K562 (cell line): ENCODE results near the gene SCARF2. TPM values are rescaled to one million over a fixed set of nuclear protein-coding genes. Genes with fewer than 3 reads are reported as not detected.
A peak's percentile ranks its signal among the peaks of the same experiment; 100 is the strongest.

Experiments used
- ATAC-seq: fragments of 200-7000 bp; cut with Tn5 transposase; 3 replicates; pipeline ENCODE4 v1.9.1; 2020; ENCODE audit warnings: moderate library complexity
- BruUV-seq: library from RNA; stranded (reverse); fragments of 400-500 nt; replicated peaks from 2 replicates; lab custom pipeline; 2021; lab: Mats Ljungman, UMichigan
- CTCF ChIA-PET: fragments of 300-600 bp; formaldehyde crosslinking; extraction: SDS; loops from one replicate; lab custom pipeline; 2021; ENCODE audit warnings: low intra/inter-chr PET ratio; lab: Yijun Ruan, JAX
- POLR2A ChIA-PET: fragments of 300-600, 350-650 bp; sonication (Branson Sonifier 250); formaldehyde crosslinking; extraction: SDS; loops from one replicate; lab custom pipeline; 2021; ENCODE audit warnings: antibody characterized with exemption, inconsistent platforms; lab: Yijun Ruan, JAX
- DNase-seq, 4 experiments: peaks; one replicate each; pipeline versions ENCODE4 v3.0.0 to v3.0.0-alpha.2; 2011 to 2018; ENCODE audit warnings: low spot score in 3 of 4, mixed read lengths in 3 of 4; ENCODE audit errors: extremely low read depth in 1 of 4
- FAIRE-seq: peaks from 2 replicates; lab custom pipeline; 2011; peaks lifted over from hg19 to GRCh38; lab: Jason Lieb, UNC
- H2AFZ ChIP-seq: 2 replicates; pipeline ENCODE4 v1.6.0; 2011; ENCODE audit warnings: low read depth, low read length, control low read depth, inconsistent platforms
- H3K27ac ChIP-seq: fragments of 200-600 bp; 3 replicates; pipeline ENCODE4 v1.8.0; 2011; ENCODE audit warnings: low read depth, mild to moderate bottlenecking, control low read depth, inconsistent platforms, low read length, moderate library complexity, mixed read lengths; ENCODE audit errors: extremely low read depth
- H3K27me3 ChIP-seq, 2 experiments: fragments of 300-600 bp in 1 of 2; 2 replicates in 1 of 2; 3 replicates in 1 of 2; pipeline versions ENCODE4 v1.6.0 to v1.8.0; 2011; ENCODE audit warnings: inconsistent platforms in 2 of 2, low read length in 2 of 2, mild to moderate bottlenecking in 1 of 2, mixed read lengths in 1 of 2, moderate library complexity in 1 of 2; ENCODE audit not compliant: control insufficient read depth in 2 of 2, insufficient read depth in 2 of 2
- H3K36me3 ChIP-seq: fragments of 300-600 bp; 3 replicates; pipeline ENCODE4 v1.8.0; 2011; ENCODE audit warnings: mild to moderate bottlenecking, low read length, inconsistent platforms; ENCODE audit not compliant: control insufficient read depth, insufficient read depth
- H3K4me1 ChIP-seq, 2 experiments: fragments of 200-600 bp in 1 of 2; replicated peaks in 1 of 2; 2 replicates in 1 of 2; 3 replicates in 1 of 2; pipeline versions ENCODE4 v1.5.1 to v1.8.0; 2011; ENCODE audit warnings: inconsistent platforms in 2 of 2, low read length in 2 of 2, mild to moderate bottlenecking in 1 of 2, mixed read lengths in 1 of 2, moderate library complexity in 1 of 2; ENCODE audit not compliant: control insufficient read depth in 2 of 2, insufficient read depth in 2 of 2
- H3K4me2 ChIP-seq: 2 replicates; pipeline ENCODE4 v1.6.1; 2011; ENCODE audit warnings: low read length, control low read depth, inconsistent platforms, mixed read lengths; ENCODE audit not compliant: insufficient read depth
- H3K4me3 ChIP-seq: fragments of 200-600 bp; sonication (generic), shearing (Covaris generic); 2 replicates; pipeline ENCODE4 v1.5.1; 2016; ENCODE audit warnings: control low read depth, inconsistent platforms
- H3K79me2 ChIP-seq: fragments of 200-600 bp; 3 replicates; pipeline ENCODE4 v1.8.0; 2011; ENCODE audit warnings: low read length, inconsistent platforms; ENCODE audit not compliant: control insufficient read depth, insufficient read depth
- H3K9ac ChIP-seq, 2 experiments: 2 replicates each; pipeline versions ENCODE4 v1.6.0 to v1.6.1; 2011; ENCODE audit warnings: low read depth in 2 of 2, low read length in 2 of 2, control low read depth in 1 of 2, inconsistent platforms in 1 of 2, mild to moderate bottlenecking in 1 of 2, mixed read lengths in 1 of 2; ENCODE audit not compliant: insufficient read depth in 1 of 2
- H3K9me1 ChIP-seq: one replicate; pipeline ENCODE4 v1.6.0; 2011; ENCODE audit warnings: inconsistent platforms, mild to moderate bottlenecking, low read length, moderate library complexity; ENCODE audit not compliant: control insufficient read depth, insufficient read depth
- H3K9me3 ChIP-seq: replicated peaks from 2 replicates; pipeline ENCODE4 v1.5.1; 2011; ENCODE audit warnings: low read depth, low read length, inconsistent platforms; ENCODE audit not compliant: control insufficient read depth, insufficient read depth
- H4K20me1 ChIP-seq: replicated peaks from 2 replicates; pipeline ENCODE4 v1.6.1; 2011; ENCODE audit warnings: low read length, inconsistent platforms, mixed read lengths; ENCODE audit not compliant: control insufficient read depth, insufficient read depth
- ARID2 ChIP-seq: fragments of 450-650 bp; IDR thresholded peaks from 2 replicates; pipeline ENCODE4 v1.6.1; 2017; ENCODE audit warnings: antibody characterized with exemption, mild to moderate bottlenecking
- EP400 ChIP-seq: fragments of 450-650 bp; IDR thresholded peaks from 2 replicates; pipeline ENCODE4 v1.6.1; 2017; ENCODE audit warnings: antibody characterized with exemption, mild to moderate bottlenecking, moderate library complexity
- HMGXB4 ChIP-seq: sonication (generic); formaldehyde crosslinking; IDR thresholded peaks from 2 replicates; pipeline ENCODE4 v1.8.1; 2023; ENCODE audit warnings: mild to moderate bottlenecking, missing genetic modification reagents
- HNRNPLL ChIP-seq: fragments of 200-400 bp; formaldehyde crosslinking; IDR thresholded peaks from 2 replicates; pipeline ENCODE4 v1.6.1; 2017; ENCODE audit warnings: low read length, low read depth, mild to moderate bottlenecking; ENCODE audit not compliant: poor library complexity, severe bottlenecking
- KLF1 ChIP-seq: fragments of 450-650 bp; IDR thresholded peaks from 2 replicates; pipeline ENCODE4 v1.6.1; 2016; ENCODE audit warnings: missing genetic modification characterization, missing compliant biosample characterization
- PPARD ChIP-seq: fragments of 250-450 bp; sonication (Bioruptor Pico); IDR thresholded peaks from 2 replicates; pipeline ENCODE4 v1.8.0; 2022; ENCODE audit warnings: inconsistent platforms, mild to moderate bottlenecking, moderate library complexity
- PTTG1 ChIP-seq: fragments of 450-650 bp; IDR thresholded peaks from 2 replicates; pipeline ENCODE4 v1.6.1; 2016; ENCODE audit warnings: low read depth, mild to moderate bottlenecking, missing genetic modification characterization, missing compliant biosample characterization
- RCOR1 ChIP-seq, 2 experiments: IDR thresholded peaks; 2 replicates each; pipeline ENCODE4 v1.6.1; 2012; ENCODE audit warnings: low read depth in 2 of 2, low read length in 2 of 2, borderline replicate concordance in 1 of 2, improper control_type of control experiment in 1 of 2
- RERE ChIP-seq: sonication (generic); formaldehyde crosslinking; IDR thresholded peaks from 2 replicates; pipeline ENCODE4 v1.8.0; 2023; ENCODE audit warnings: missing genetic modification reagents, mild to moderate bottlenecking, borderline replicate concordance
- SUPT5H ChIP-seq: fragments of 450-650 bp; IDR thresholded peaks from 2 replicates; pipeline ENCODE4 v1.6.1; 2016
- ZNF133 ChIP-seq: fragments of 250-450 bp; sonication (Bioruptor Pico); IDR thresholded peaks from 2 replicates; pipeline ENCODE4 v1.4.0; 2020; ENCODE audit warnings: mild to moderate bottlenecking
- ZNF263 ChIP-seq: sonication (generic); formaldehyde crosslinking; IDR thresholded peaks from 2 replicates; pipeline ENCODE4 v1.8.0; 2022; ENCODE audit warnings: mild to moderate bottlenecking, missing genetic modification reagents, borderline replicate concordance
- ZNF431 ChIP-seq: sonication (generic); formaldehyde crosslinking; IDR thresholded peaks from 2 replicates; pipeline ENCODE4 v1.8.0; 2022; ENCODE audit warnings: mild to moderate bottlenecking, missing genetic modification reagents
- WGBS: fragments of 100-300 bp; shearing (Covaris generic); methylation state at CpG from one replicate; pipeline ENCODE4 v1.1.6; 2016; ENCODE audit warnings: low coverage, mixed read lengths; ENCODE audit not compliant: insufficient coverage; ENCODE audit errors: missing lambda C conversion rate; 5-methylcytosine and 5-hydroxymethylcytosine counted together
- in situ Hi-C: fragments of 300-500 bp; cut with MboI; formaldehyde crosslinking; loops from 4 replicates; pipeline ENCODE4 v1.15.0; 2018; ENCODE audit warnings: inconsistent platforms, mixed read lengths
- intact Hi-C: fragments of 100-400 bp; cut with micrococcal nuclease; formaldehyde crosslinking; loops from 2 replicates; pipeline ENCODE4 v1.14.2; 2022
- polyA plus RNA-seq, 8 experiments: library from polyadenylated mRNA; depleted of rRNA in 4 of 8; stranded (reverse) in 5 of 8; unstranded in 3 of 8; fragments of >200 nt; fragmentation: Nextera tagmentation in 2 of 8; fragmentation: Illumina TruSeq in 1 of 8; extraction: Ambion mirVana in 2 of 8; extraction: Trizol in 1 of 8; gene quantifications; 2 replicates each; pipeline versions ENCODE4 v1.2.1 to v1.2.3, GENCODE V29; 2011 to 2014; ENCODE audit warnings: inconsistent platforms in 1 of 8, missing spikeins in 1 of 8
- total RNA-seq, 7 experiments: library from RNA; depleted of rRNA in 6 of 7; stranded (reverse); fragments of >200 nt in 6 of 7; fragmentation: Illumina TruSeq in 2 of 7; extraction: Trizol in 2 of 7; gene quantifications; 2 replicates each; pipeline versions ENCODE4 v1.2.1 to v1.2.3, GENCODE V29; 2011 to 2021; ENCODE audit warnings: low replicate concordance in 1 of 7

SCARF2 gene
- total and polyA plus RNA-seq, 9 of the 15 experiments (the other 6 are each of a cell fraction or from before 2014, with no cell fraction given), result 0.06 to 0.32 (median 0.21) TPM; not detected in 5

- TF ChIP-seq RERE (CRISPR knock-in tag) (no peak), SUPT5H (no peak), EP400 (no peak)
These were observed 1.3 kb upstream of the SCARF2 start (continued) for GRCh38 chr22:20438678-20439492.

GRCh38 chr22:20438427-20438677 is 727 bp upstream of the SCARF2 start:
- H3K4me3 ChIP-seq, result no peak overlapping the region
- no peak overlapping the region for H3K4me2 ChIP-seq
- no peak for ATAC-seq
- TF ChIP-seq HNRNPLL (peak; percentile 14), PPARD (CRISPR knock-in tag) (no peak), ZNF263 (CRISPR knock-in tag) (0 out of 2 replicates have a peak, but pooled peaks have one; percentile 31), ARID2 (no peak), ZNF133 (CRISPR knock-in tag) (peak; percentile 37; the same call in 1 of the 2 replicates), HMGXB4 (CRISPR knock-in tag) (0 out of 2 replicates have a peak, but pooled peaks have one; percentile 62), RCOR1 (IDR thresholded peaks at IDR 0.05; ENCODE audit: borderline replicate concordance in 1 of 2, low read depth in 2 of 2, low read length in 2 of 2) (no peak), KLF1 (no peak), PTTG1 (tag) (no peak), ZNF431 (CRISPR knock-in tag) (0 out of 2 replicates have a peak, but pooled peaks have one; percentile 48)

More at GRCh38 chr22:20438427-20438677, 727 bp upstream of the SCARF2 start:
- in situ Hi-C loops (no loop called here), intact Hi-C loops (no loop called here)
- 10% methylated on average over 6 of the region's 6 CpGs for whole genome bisulfite sequencing
- Histone ChIP-seq H3K9me3 (no peaks in the 10 kb centered on the region), H3K9me1 (peaks cover 4% of the 10 kb centered on the region), H3K27ac (no peak overlapping the region), H4K20me1 (peaks cover 64% of the 10 kb centered on the region), H3K36me3 (no peaks in the 10 kb centered on the region), H2AFZ (no peak overlapping the region), H3K27me3 (peaks cover 51 to 91% of the 10 kb centered on the region in 2 experiments), H3K79me2 (no peaks in the 10 kb centered on the region), H3K4me1 (peaks cover 0 to 38% of the 10 kb centered on the region in 2 experiments; a peak in 2 of 5 replicates), H3K9ac (no peak overlapping the region)
- POLR2A ChIA-PET, result interaction anchor here (0.6 to 4.8 kb wide), 5 partner anchors 9 to 57 kb away, joined by 3 to 25 read pairs (median 5); partner anchors contain the start of gene KLHL22
- FAIRE-seq, result no peak
- DNase-seq, result no peak
- CTCF ChIA-PET, result no interaction called here
- no TSS peak for BruUV-seq
